ENCODE data around the gene EXTL2.

DNA sequence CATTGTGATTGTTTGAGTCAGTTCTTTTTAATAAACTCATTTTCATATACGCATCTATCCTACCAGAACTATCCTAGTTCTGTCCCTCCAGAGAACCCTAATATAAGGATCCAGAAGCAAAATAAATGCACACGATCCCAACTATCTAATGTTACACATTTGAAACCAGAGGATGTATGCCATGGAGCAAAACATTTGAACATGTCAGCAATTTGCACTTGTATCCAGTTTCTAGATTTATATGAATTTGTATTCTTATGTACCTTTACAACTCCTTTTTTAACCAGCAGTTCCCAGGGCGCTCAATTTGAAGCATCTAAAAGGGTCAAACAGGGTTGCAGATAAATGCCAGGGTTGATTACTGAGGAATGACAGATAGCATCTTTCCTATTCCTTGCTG, 2.1 kb downstream of the EXTL2 start:
- TF ChIP-seq EZH2 (IDR thresholded peaks at IDR 0.05; ENCODE audit: insufficient read depth, poor library complexity, severe bottlenecking) (no peak), EZH2phosphoT487 (IDR thresholded peaks at IDR 0.05; ENCODE audit: insufficient read depth, low read depth) (no peak)
